Ureter (tissue), 1 donor: ENCODE results near the gene WWC1. TPM values are rescaled to one million over a fixed set of nuclear protein-coding genes. Genes with fewer than 3 reads are reported as not detected.

Source experiments
- DNase-seq: peaks from one replicate; pipeline ENCODE4 v3.0.0-alpha.2; 2020; ENCODE audit warnings: low spot score
- total RNA-seq: library from RNA; stranded (reverse); gene quantifications from one replicate; pipeline ENCODE4 v1.2.4, GENCODE V29; 2023
- donor health status: DM: yes; HTN: yes; CAD: no.

Gene WWC1
- total RNA-seq, 1 donor from 2014 or later, result 95.2 TPM

- no peak for DNase-seq
Observed at GRCh38 chr5:168362097-168362885, 70.8 kb downstream of the WWC1 start.

GRCh38 chr5:168364151-168364661 lies 72.8 kb downstream of the WWC1 start:
- no peak for DNase-seq

- no peak for DNase-seq
Observed at GRCh38 chr5:168364750-168365550, 73.5 kb downstream of the WWC1 start.

GRCh38 chr5:168365581-168366081 lies 74.2 kb downstream of the WWC1 start:
- DNase-seq, result peak; percentile 73

GRCh38 chr5:168366116-168366515 lies 74.7 kb downstream of the WWC1 start:
- no peak for DNase-seq

- DNase-seq, result no peak
Observed at GRCh38 chr5:168368854-168369253, 77.4 kb downstream of the WWC1 start.

- no peak for DNase-seq
Observed at GRCh38 chr5:168370831-168371230, 79.4 kb downstream of the WWC1 start.

- DNase-seq, result no peak
Observed at GRCh38 chr5:168372356-168372946, 81.0 kb downstream of the WWC1 start.

- no peak for DNase-seq
Observed at GRCh38 chr5:168374532-168374931, 83.1 kb downstream of the WWC1 start.

GRCh38 chr5:168375214-168375613 lies 83.8 kb downstream of the WWC1 start:
- no peak for DNase-seq

- no peak for DNase-seq
Observed at GRCh38 chr5:168377525-168377924, 86.1 kb downstream of the WWC1 start.

GRCh38 chr5:168378741-168379140 lies 87.3 kb downstream of the WWC1 start:
- no peak for DNase-seq

GRCh38 chr5:168382421-168382820 lies 91.0 kb downstream of the WWC1 start:
- DNase-seq, result no peak

- DNase-seq, result no peak
Observed at GRCh38 chr5:168390491-168390890, 99.0 kb downstream of the WWC1 start.

GRCh38 chr5:168393773-168394172 lies 102.3 kb downstream of the WWC1 start:
- no peak for DNase-seq

GRCh38 chr5:168400429-168401220 lies 109.2 kb downstream of the WWC1 start:
- no peak for DNase-seq

GRCh38 chr5:168401226-168401625 lies 109.8 kb downstream of the WWC1 start:
- no peak for DNase-seq

- DNase-seq, result peak; percentile 52
Observed at GRCh38 chr5:168401880-168402279, 110.4 kb downstream of the WWC1 start.

GRCh38 chr5:168404365-168404764 lies 112.9 kb downstream of the WWC1 start:
- no peak for DNase-seq

- no peak for DNase-seq
Observed at GRCh38 chr5:168407211-168407610, 115.8 kb downstream of the WWC1 start.

GRCh38 chr5:168408561-168409305 lies 117.3 kb downstream of the WWC1 start:
- DNase-seq, result no peak
